GM19240 (cell line): ENCODE data around the gene CPHXL.

Source experiments
- DNase-seq: peaks from one replicate; pipeline ENCODE4 v3.0.0; 2011; ENCODE audit warnings: low spot score; ENCODE audit not compliant: insufficient read length

CPHXL gene

DNA sequence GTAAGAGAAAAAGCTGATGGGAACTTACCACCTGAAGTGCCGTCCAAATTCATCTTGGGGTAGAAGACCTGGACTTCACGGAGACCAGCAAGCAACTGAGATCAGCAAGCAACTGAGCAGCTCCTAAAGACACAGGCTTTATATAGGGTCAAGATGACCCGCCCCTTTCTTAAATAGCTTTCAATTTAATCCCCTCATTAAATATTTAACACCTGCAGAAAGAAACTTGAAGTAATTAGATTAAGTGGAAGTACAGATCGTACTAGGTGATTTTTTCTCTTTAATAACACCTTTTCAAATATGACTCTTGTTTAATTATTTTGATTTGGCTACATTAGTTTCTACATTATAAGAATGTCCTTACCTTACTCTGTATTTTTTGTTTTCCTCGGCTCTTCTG, at the start of gene CPHXL:
Gene CPHXL, minus strand, starts transcription at position 101 of the 400 bp plus-strand sequence. Its CDS starts 48 bp downstream, at position 53.
- DNase-seq: no peak

DNA sequence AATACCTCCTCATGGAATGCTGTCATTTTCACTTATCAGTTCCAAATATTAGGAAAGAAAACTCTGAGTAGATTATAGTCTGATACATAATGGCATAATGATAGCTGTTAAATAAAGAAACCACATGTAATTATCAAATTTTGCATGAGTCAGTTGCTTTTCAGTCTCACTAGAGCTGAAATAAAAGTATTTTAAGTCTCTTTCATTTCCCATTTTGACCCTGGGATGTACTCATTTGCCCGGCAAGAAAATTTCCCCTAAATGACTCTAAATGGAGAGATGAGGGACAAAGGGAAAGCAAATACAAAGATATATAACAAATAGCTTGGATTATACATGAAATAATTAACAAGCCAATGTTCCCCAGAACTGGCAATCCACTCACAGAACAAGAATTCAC, 47.9 kb upstream of the CPHXL start:
- DNase-seq: no peak

DNA sequence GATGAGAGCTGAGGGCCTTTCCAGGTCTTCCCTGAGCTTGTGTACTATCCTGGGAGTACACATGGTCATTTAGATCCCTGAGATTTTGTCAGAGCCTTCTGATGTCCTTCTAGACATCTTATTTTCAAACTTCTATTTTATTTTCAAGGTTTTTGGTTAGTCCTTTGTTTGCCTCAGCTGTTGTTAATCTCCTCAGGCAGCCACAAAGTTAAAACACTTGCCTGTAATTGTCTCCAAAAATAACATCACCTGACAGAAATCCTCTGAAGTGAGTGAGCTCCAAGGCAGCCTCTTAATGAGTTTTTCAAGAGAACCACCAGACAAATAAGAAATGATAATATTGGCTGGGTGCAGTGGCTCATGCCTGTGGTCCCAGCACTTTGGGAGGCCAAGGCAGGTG, 43.8 kb upstream of the CPHXL start:
- no peak for DNase-seq

DNA sequence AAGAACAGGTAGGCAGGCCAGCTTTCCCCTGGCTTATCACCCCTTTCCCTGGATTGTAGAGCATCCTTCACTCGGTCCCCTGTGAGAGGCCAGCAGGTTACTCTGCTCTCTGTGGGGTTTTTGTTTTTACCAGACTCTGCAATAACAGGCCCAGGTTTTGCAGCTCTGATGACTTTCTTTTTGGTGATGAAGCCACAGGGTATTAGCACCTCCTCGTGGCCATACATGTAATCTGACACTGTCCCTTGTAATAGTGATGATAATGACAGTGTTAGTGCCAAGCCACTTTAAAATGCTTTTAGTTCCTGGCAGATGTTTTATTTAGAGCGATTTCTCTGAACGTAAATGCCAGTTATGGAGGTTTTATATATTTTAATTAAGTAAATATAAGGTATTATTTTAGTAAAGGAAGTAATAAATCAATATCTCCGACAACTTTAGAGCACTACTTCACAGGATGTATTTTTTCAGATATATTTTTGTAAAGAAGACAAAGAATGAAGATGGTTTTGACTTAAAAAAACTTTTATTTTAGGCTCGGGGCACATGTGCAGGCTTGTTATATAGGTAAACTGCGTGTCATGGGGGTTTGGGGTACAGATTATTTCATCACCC, 38.0 kb upstream of the CPHXL start:
- DNase-seq: peak; percentile 34

DNA sequence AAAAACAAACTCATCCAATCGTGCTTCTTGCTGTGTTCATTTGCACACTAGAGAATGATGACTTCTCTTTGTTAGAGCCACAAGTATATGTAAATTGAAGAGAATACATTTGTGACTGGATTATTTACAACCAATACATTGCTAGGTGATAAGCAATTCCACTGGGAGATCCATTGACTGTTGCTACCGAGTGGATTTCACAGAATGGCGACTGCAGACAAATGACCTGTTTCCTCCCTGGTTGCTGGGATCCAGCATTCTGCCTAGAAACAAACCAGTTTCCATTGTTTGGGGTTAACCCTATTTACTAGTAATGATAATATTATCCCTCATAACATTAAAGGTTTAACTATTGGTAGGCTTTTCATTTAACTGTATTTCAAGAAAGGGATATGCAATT, 36.9 kb upstream of the CPHXL start:
- no peak for DNase-seq

DNA sequence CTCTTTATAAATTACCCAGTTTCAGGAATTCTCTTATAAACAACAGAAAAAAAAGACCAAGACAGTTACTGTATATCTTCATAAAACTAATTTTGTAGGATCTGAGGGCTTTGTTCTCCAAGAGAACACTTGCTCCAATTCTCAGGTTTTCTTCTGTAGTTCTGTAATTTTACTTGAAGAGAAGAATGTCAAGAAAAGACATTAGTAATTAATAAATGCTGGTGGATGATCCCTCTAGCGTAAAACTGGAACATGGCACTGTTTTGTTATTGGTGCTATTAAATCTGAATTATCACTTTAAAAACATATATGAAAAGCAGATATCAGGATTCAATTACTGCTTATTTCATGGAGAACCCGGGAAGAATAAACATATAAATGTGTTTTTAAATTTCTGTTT, 36.5 kb upstream of the CPHXL start:
- DNase-seq: no peak

DNA sequence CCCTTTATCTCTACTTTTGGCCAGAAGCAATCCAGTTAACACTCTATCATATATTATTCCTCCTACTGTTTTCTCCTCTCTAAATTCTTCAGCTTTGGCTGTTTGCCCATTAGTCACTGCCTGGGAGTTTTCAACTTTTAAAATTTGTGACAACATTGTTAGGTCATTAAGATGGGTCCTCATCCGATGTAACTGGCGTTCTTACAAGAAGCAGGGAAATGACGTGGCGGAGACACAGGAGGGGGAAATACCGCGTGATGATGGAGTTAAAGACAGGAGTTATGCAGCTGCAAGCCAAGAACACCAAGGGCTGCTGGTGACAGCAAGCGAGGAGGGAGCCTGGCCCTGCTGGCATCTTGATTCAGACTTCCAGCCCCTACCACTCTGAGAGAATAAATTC, 34.8 kb upstream of the CPHXL start:
- no peak for DNase-seq

DNA sequence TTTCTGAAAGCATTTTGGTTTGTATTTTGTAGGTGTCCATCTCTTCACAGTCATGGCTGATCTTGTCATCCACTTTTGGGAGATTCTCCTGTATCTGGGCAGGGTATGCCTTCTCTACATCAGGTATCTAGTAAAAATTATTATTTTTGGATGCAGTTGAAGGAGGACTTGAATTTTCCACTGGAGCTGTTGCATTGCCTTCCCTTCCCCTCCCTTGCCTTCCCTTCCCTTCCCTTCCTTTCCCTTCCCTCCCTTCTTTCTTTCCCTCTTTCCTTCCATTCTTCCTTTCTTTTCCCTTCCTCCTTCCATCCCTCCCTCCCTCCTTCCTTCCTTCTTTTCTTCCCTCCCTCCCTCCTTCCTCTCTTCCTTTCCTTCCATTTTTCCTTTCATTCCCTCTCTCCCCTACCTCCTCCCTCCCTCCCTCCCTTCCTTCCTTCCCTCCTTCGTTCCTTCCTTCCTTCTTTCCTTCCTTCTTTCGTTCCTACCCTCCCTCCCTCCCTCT, 33.8 kb upstream of the CPHXL start:
- DNase-seq: no peak

DNA sequence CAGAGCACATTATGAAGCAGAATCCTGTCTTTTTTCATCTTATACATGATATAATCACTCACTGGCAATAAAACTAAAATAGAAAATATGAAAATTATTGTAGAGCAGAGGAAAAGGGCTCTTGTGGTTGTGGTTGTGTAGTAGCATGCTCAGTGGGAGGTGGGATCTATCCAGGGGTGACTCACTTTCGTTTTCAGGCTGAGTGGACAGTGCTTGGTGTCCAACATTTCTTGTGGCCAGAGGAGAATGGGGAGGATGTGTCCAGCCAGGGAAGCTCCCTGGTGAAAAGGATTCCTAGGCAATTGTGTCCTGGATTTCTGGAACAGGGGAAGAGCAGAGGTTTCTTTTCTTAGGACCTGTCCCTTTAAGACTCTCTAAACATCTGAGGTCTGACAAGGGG, 31.9 kb upstream of the CPHXL start:
- no peak for DNase-seq

DNA sequence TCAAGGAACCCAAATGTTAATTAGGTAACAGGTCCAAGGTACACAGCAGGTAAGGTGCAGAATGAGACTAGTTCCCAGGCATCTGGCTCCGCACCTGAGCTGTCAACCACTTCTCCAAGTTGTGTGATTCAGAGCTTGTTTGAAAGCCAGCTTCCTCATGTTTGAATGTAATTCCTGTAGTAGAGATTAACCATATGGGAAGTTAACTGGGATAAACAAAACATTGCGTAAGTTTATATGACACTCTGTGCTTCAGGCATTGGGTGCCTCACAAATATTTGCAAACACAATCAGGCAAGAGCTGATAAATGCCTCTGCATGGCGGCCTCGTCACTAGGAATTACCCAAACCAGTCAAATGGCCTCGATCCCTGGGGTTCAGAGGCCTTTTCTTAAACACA, 27.9 kb upstream of the CPHXL start:
- DNase-seq: no peak

DNA sequence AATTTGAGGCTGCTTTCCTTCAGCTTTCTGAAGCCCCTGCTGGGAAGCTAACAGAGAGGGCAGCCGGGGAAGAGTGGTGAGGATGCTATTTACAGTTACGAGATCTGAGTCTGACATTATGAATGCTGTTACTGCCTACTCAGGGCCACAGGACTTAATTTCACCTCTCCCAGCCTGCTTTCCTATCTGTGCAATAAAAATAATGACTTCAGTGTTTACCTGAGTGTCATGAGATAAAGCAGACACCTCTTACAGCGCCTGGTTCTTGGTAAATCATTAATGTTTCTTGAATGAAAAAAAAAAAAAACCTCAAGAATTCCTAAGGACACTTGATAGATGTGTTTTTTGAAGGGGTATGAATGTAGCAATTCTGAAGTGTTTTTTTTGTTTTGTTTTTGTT, 24.2 kb upstream of the CPHXL start:
- no peak for DNase-seq

DNA sequence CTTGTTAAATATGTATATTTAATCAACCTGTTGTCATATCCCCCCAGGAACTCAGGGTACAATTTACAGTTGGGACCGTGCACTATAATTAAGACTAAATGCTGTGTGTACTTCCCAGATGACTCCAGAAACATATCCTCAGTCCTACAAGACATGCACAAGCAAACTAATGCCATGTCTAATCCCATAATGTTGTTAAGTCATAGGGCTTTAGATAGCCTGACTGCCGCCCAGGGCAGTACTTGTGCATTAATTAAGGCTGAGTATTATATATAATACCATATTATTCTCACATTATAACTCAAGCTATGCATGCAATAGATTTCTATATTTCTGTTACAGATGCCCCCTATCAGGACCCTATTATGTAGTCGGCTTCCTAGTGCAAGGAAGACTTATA, 20.1 kb upstream of the CPHXL start:
- DNase-seq: no peak

DNA sequence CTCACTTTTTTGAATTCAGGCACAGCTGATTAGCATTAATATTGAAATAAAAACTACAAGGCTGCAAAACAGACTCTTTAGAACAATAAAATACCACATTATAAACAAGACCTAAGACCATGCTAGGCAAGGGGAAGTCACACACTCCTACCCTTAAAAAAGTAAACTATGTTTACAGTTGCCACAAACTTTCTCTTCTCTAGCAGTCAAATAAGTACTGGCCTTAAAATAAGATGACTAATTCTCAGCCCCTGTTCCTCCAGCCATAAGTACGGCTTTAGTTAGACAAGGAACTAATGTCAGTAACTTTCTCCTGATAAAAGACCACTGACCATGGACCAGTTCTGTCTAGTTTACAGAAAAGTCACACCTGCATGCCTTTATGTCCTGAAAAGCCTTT, 19.5 kb upstream of the CPHXL start:
- DNase-seq: no peak

DNA sequence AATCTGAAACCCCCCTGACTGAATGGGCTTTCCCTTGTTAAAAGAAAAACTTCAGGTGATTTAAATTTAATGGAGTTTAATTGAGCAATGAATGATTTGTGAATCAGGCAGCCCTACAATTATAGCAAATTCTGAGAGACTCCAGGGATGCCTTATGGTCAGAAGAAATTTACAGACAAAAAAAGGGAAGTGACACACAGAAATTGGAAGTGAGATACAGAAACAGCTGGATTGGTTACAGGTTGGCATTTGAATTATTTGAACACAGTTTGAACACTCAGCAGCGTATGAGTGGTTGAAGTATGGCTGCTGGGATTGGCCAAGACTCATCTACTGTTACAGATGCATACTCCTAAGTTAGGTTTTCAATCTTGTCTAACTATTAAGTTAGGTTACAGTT, 19.0 kb upstream of the CPHXL start:
- DNase-seq: no peak

DNA sequence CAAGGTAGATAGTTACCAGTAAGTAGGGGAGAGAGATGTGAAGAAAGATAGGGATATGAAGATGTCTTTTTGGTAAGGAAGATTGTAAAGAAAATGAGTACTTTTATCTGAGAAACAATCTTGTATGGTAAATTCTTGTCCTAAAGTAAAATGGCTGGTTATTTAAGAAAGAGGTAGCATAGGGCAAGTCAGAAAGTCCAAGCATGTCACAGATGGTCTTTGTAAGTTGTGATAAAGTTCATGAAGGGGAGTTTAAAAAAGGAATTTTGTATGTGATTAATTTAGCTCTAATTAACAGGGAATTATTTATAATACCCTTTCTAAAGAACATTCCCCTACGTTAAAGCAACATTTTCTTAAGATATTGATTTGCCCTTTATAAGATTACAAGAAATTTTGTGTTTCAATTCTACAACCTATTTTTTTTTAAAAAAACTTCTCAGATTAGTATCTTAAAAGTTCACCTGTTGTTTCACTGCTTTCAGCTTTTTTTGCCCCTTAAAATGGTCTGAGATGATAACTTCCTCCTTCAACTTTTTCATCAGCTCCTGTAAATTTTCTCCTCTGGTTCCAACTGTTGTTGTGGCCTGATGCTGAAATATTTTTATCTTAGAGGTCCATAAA, 16.2 kb upstream of the CPHXL start:
- DNase-seq: no peak

DNA sequence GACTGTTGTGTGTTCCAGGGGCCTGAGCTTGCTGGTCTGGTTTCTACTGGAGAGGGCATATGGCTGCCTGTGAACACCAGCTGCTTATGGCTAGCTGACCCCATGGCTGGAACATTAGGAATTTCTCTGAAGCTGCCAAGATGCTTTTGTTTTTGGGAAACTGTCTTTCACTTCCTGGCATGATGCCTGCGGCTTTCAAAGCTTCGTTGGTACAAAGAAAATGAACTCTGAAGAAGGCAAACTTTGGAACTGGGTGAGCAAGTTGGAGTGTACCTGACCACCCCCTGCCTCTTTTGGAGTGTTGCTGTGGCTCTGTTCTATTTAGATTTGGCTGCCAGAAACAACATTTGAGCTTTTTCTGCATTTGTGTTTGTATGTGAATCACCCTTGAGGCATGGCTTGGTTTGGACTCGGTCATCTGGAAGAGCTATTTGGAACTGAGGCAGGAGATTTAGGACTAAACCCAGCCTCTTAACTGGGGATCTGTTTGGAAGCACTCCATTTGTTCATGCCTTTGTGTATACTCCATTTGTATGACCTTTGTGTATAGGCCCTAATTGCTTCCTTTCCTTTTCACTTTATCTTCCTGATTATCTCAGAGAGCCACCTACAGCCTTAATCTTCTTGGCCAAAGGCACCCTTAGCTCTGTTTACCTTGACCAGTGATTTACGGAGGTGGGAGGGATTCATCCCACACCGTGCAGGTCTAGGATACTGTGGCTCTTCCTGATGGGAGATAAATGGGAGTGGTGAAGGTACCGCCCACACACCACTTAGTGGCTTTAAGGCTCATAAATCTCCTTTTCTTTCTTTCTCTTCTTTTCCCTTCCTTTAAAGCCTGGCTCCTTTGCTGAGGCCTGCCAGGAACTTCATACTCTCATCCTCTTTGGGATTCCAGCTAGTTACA, 7.3 kb upstream of the CPHXL start:
- no peak for DNase-seq

DNA sequence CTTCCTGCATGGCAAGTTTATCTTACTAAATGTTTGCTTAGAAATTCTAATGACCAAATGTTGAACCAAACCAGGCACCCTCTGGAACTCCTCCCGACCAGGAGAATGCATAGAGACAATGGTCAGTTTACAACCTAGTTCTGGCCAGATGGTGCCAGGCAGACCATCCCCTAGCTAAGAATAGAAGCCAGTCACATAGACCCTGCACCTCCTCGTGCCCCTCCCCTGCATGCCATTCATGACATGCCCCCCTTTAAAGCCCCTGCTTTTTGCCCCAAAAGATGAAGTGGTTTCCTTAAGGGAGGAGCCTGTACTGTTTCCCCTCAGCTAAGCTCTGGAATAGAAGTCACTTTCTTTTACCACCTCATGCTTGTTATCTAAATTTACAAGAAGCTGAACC, 6.6 kb upstream of the CPHXL start:
- no peak for DNase-seq

DNA sequence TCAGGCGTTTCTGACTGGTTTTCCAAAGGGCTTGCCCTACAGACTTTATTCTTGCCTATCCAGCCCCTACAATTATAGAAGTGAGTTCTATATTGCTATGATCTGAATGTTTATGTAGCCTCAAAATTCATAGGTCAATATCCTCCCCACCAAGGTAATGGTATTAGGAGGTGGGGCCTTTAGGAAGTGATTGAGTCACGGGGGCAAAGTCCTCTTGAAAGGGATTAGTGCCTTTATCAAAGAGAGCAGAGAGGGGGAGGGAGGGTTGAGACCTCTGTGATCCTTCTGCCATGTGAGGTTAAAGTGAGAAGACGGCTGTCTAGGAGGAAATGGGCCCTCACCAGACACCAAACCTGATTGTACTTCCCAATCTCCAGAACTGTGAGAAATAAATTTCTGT, 931 bp upstream of the CPHXL start:
- DNase-seq: no peak

DNA sequence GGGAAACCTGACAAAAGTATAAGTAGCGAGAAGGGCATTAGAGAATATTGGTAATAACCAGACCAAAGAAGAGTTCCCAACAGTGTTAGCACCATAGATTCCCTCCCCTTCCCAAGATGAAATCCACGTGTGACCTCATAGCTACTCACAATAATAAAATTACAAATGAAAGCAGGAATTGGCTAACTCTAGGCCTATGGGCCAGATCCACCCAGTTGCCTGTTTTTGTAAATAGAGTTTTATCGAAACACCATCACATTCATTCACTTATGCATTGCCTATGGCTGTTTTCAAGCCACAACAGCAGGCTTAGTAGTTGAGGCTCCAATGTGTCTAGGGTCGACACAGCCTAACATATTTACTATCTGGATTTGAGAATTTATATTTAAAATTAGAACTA, 7.8 kb downstream of the CPHXL start:
- no peak for DNase-seq

DNA sequence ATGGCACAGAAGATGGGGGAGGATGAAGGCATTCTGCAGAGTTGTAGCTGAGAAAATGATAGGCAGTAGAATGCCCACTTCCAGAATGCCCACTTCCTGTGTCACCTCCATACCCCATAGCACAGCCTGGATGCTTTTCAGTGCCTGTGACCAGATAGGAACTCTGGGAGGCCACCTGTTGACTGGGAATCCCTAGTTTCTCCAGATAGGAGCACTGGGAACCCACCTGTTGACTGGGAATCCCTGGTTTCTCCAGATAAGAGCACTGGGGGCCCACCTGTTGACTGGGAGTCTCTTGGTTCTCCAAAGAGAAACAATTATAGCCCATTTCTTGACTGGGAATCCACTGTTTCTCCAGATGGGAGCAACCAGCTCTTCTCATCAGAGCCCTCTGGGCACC, 11.6 kb downstream of the CPHXL start:
- no peak for DNase-seq

DNA sequence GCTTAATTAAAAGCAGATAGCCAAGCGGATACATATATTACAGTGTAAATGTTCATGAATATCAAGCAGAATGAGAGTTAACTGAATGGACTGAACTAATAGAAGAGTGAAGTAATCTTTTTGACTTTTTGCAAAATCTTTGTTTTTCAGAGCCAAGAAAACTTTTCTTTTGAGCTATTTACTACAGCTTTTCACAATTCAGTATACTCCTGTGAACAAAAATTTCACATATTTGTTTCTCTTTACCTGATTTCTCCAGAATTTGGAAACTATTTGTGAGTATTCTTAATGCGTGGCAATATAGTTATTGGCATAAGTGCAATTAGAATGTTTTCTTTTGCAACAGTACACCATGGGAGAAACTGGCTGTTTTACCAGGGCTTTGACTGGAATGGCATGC, 15.9 kb downstream of the CPHXL start:
- DNase-seq: no peak

DNA sequence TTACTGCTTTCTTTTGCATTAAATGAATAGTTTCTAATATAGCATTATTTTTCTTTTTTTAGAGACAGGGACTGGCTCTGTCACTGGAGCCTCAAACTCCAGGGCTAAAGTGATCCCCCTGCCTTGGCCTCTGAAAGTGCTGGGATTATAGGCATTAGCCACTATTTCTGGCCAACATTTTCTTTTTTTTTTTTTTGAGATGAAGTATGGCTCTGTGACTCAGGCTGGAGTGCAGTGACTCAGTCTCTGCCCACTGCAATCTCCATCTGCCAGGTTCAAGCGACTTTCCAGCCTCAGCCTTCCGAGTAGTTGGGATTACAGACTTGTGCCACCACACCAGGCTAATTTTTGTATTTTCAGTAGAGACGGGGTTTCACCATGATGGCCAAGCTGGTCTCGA, 23.0 kb downstream of the CPHXL start:
- DNase-seq: no peak
